ENCODE data around the gene RAB3C.
"Not testable (repeated sequence)": the region's sequence is repeated elsewhere in the genome, so short reads cannot be mapped to it uniquely, and the experiment has no call there.

RAB3C gene

DNA sequence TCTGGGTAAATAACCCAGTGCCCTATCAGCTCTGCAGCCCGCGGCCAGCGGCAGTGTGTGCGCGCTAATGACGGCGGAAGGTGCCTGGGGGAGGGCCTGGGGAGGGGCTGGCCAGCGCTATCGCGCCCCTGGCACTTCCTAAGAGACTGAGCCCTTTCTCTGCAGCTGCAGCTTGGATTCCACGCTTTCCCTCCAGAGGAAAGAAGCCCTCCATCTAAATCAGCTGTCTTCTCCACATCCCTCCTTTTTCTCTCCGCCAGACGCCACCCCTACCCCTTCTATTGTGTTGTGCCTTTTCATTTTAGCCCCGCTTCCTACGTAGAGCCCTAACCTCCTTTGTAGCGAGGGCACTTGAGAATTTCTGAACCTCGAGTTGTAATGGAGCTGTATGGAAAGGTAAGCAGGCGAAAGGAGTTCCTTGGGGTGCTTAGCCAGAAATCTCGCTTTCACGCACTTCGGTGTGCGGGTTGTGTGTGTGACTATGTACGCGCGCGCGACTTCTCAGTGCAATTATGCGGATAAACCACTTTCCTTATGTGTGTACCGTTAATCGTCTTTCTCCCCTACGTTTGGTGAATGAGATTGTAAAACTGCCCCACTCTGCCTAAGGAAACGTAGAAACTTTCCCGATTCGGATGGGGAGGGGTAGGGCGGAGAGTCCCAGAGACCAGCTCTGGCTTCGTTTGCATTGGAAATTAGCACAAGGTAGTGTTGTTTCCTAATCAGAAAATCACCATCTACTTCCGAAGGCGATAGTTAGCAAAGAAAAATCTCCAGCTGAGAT lies 664 bp upstream of the RAB3C start:
- no peak for TF ChIP-seq CTCF (IDR thresholded peaks at IDR 0.05; ENCODE audit: low read depth, low read length)
- H3K4me3 ChIP-seq (ENCODE audit: low read depth, low read length) = peak overlapping the region; percentile 63

- no peak for TF ChIP-seq CTCF (IDR thresholded peaks at IDR 0.05; ENCODE audit: low read depth, low read length)
- H3K4me3 ChIP-seq (ENCODE audit: low read depth, low read length) = no peak overlapping the region
These were observed 13.1 kb downstream of the RAB3C start for GRCh38 chr5:58595952-58596351.

GRCh38 chr5:58598440-58598839 lies 15.6 kb downstream of the RAB3C start:
- no peak overlapping the region for H3K4me3 ChIP-seq (ENCODE audit: low read depth, low read length)
- TF ChIP-seq CTCF (IDR thresholded peaks at IDR 0.05; ENCODE audit: low read depth, low read length) = no peak

- no peak for TF ChIP-seq CTCF (IDR thresholded peaks at IDR 0.05; ENCODE audit: low read depth, low read length)
- H3K4me3 ChIP-seq (ENCODE audit: low read depth, low read length) = no peak overlapping the region
These were observed 16.3 kb downstream of the RAB3C start for GRCh38 chr5:58599217-58599616.

DNA sequence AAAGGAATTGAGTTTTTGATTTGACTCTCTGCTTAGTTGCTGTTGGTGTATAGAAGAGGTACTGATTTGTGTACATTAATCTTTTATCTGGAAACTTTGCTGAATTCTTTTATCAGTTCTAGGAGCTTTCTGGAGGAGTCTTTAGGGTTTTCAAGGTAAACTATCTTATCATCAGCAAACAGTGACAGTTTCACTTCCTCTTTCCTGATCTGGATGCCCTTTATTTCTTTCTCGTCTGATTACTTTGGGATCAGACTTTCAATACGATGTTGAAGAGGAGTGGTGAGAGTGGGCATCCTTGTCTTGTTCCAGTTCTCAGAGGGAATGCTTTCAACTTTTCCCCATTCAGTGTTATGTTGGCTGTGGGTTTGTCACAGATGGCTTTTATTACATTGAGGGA lies 17.7 kb downstream of the RAB3C start:
- not testable (repeated sequence) for H3K4me3 ChIP-seq (ENCODE audit: low read depth, low read length)

DNA sequence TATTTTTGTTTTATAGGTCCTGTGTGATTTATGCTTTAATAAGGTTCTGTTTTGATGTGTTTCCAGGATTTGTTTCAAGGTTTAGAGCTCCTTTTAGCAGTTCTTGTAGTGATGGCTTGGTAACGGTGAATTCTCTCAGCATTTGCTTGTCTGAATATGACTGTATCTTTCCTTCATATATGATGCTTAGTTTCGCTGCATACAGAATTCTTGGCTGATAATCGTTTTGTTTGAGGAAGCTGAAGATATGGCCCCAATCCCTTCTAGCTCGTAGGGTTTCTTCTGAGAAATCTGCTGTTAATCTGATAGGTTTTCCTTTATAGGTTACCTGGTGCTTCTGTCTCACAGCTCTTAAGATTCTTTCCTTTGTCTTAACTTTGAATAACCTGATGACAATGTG lies 20.0 kb downstream of the RAB3C start:
- H3K4me3 ChIP-seq (ENCODE audit: low read depth, low read length) = not testable (repeated sequence)

- TF ChIP-seq CTCF (IDR thresholded peaks at IDR 0.05; ENCODE audit: low read depth, low read length) = no peak
- H3K4me3 ChIP-seq (ENCODE audit: low read depth, low read length) = no peak overlapping the region
These were observed 23.2 kb downstream of the RAB3C start for GRCh38 chr5:58606064-58606463.

DNA sequence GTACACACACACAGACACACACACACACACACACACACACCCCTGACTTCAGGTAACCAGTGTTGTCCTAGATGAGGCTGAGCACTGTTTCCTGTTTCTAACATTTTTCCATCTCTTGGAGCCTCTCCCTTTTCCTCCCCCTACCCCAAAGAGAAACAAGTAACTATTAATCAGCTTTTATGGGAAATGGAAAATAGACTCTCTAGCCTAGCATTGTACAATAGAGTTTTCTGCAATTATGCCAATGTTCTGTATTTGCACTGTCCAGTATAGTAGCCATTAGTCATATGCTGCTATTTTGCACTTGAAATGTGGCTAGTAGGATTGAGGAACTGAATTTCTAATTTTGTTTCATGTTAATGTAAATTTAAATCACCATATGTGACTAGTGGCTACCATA lies 33.1 kb downstream of the RAB3C start:
- TF ChIP-seq CTCF (IDR thresholded peaks at IDR 0.05; ENCODE audit: low read depth, low read length) = no peak
- H3K4me3 ChIP-seq (ENCODE audit: low read depth, low read length) = no peak overlapping the region

Measured in WI38 (cell line).